SK-N-SH (cell line): Measurements from ENCODE around the gene UBL4B. TPM values are rescaled to one million over a fixed set of nuclear protein-coding genes. Genes with fewer than 3 reads are reported as not detected.

ENCODE experiments used
- CTCF ChIA-PET: fragments of 300-600, 350-600 bp; formaldehyde crosslinking; extraction: SDS; loops from one replicate; lab custom pipeline; 2021; lab: Yijun Ruan, JAX
- POLR2A ChIA-PET: fragments of 350-600 bp; sonication (Branson Sonifier 250); formaldehyde crosslinking; extraction: SDS; loops from one replicate; lab custom pipeline; 2020; ENCODE audit warnings: antibody characterized with exemption, inconsistent platforms; lab: Yijun Ruan, JAX
- DNase-seq: peaks from one replicate; pipeline ENCODE4 v3.0.0; 2012
- H2AFZ ChIP-seq: fragments of 200-600 bp; sonication (generic); 2 replicates; pipeline ENCODE4 v1.8.1; 2016; ENCODE audit warnings: antibody characterized with exemption, mild to moderate bottlenecking, low read depth
- H3F3A ChIP-seq: fragments of 200-600 bp; sonication (generic); replicated peaks from 2 replicates; pipeline ENCODE3; 2016; ENCODE audit warnings: antibody characterized with exemption, mild to moderate bottlenecking; ENCODE audit not compliant: insufficient read depth
- H3K27ac ChIP-seq, 2 experiments: fragments of 200-500 bp in 1 of 2; fragments of 200-600 bp in 1 of 2; sonication (Bioruptor generic) in 1 of 2; sonication (generic), shearing (Covaris generic) in 1 of 2; 2 replicates each; pipeline versions ENCODE4 v1.5.1 to v1.6.1; 2014 to 2016; ENCODE audit warnings: low read depth in 2 of 2, inconsistent platforms in 1 of 2, low read length in 1 of 2, mild to moderate bottlenecking in 1 of 2, mixed read lengths in 1 of 2
- H3K27me3 ChIP-seq: fragments of 200-600 bp; sonication (generic), shearing (Covaris generic); 2 replicates; pipeline ENCODE4 v1.6.1; 2016; ENCODE audit warnings: mixed run types; ENCODE audit not compliant: insufficient read depth
- H3K36me3 ChIP-seq, 2 experiments: fragments of 200-500 bp in 1 of 2; fragments of 200-600 bp in 1 of 2; sonication (Bioruptor generic) in 1 of 2; sonication (generic) in 1 of 2; replicated peaks in 1 of 2; 2 replicates each; pipeline versions ENCODE3 to v1.5.1; 2014 to 2016; ENCODE audit warnings: low read length in 1 of 2, mild to moderate bottlenecking in 1 of 2; ENCODE audit not compliant: insufficient read depth in 2 of 2, control insufficient read depth in 1 of 2
- H3K4me1 ChIP-seq, 2 experiments: fragments of 200-500 bp in 1 of 2; fragments of 200-600 bp in 1 of 2; sonication (Bioruptor generic) in 1 of 2; sonication (generic), shearing (Covaris generic) in 1 of 2; 2 replicates each; pipeline versions ENCODE4 v1.5.1 to v1.6.1; 2014 to 2016; ENCODE audit warnings: low read depth in 1 of 2, low read length in 1 of 2, mixed run types in 1 of 2; ENCODE audit not compliant: insufficient read depth in 2 of 2, control insufficient read depth in 1 of 2
- H3K4me2 ChIP-seq: fragments of 200-600 bp; sonication (generic), shearing (Covaris generic); 2 replicates; pipeline ENCODE4 v1.6.1; 2017; ENCODE audit warnings: mixed run types
- H3K4me3 ChIP-seq, 2 experiments: fragments of 200-500 bp in 1 of 2; fragments of 200-600 bp in 1 of 2; sonication (Bioruptor generic) in 1 of 2; sonication (generic), shearing (Covaris generic) in 1 of 2; 2 replicates each; pipeline versions ENCODE4 v1.5.1 to v1.8.1; 2014 to 2016; ENCODE audit warnings: low read depth in 2 of 2, inconsistent platforms in 1 of 2, low read length in 1 of 2, mild to moderate bottlenecking in 1 of 2, mixed read lengths in 1 of 2, moderate library complexity in 1 of 2
- H3K79me2 ChIP-seq: fragments of 200-600 bp; sonication (generic); 2 replicates; pipeline ENCODE4 v1.8.1; 2017; ENCODE audit warnings: mild to moderate bottlenecking; ENCODE audit not compliant: insufficient read depth
- H3K9ac ChIP-seq: fragments of 200-600 bp; sonication (generic); 2 replicates; pipeline ENCODE4 v1.6.1; 2017; ENCODE audit warnings: mixed run types
- H3K9me2 ChIP-seq: fragments of 200-600 bp; sonication (generic); 2 replicates; pipeline ENCODE4 v1.6.1; 2017; ENCODE audit warnings: mixed run types
- H3K9me3 ChIP-seq: fragments of 200-600 bp; sonication (generic); 2 replicates; pipeline ENCODE4 v1.6.1; 2017; ENCODE audit warnings: mixed run types, mild to moderate bottlenecking, moderate library complexity
- H4K20me1 ChIP-seq: fragments of 200-600 bp; sonication (generic); 2 replicates; pipeline ENCODE4 v1.6.1; 2017; ENCODE audit warnings: mild to moderate bottlenecking, mixed run types; ENCODE audit not compliant: insufficient read depth
- FOSL2 ChIP-seq: IDR thresholded peaks from 2 replicates; pipeline ENCODE4 v1.4.0; 2012; ENCODE audit warnings: low read depth, mild to moderate bottlenecking, moderate library complexity, borderline replicate concordance
- FOXJ3 ChIP-seq: sonication (generic); formaldehyde crosslinking; IDR thresholded peaks from 2 replicates; pipeline ENCODE4 v1.5.1; 2020; ENCODE audit warnings: mild to moderate bottlenecking, missing genetic modification reagents
- GATA2 ChIP-seq: sonication (generic); formaldehyde crosslinking; IDR thresholded peaks from 2 replicates; pipeline ENCODE4 v1.5.0; 2020; ENCODE audit warnings: mild to moderate bottlenecking, missing genetic modification reagents
- JUND ChIP-seq: IDR thresholded peaks from 2 replicates; pipeline ENCODE4 v1.4.0; 2012
- MEF2A ChIP-seq: IDR thresholded peaks from 2 replicates; pipeline ENCODE4 v1.4.0; 2012; ENCODE audit warnings: low read depth, borderline replicate concordance
- MXI1 ChIP-seq: IDR thresholded peaks from 2 replicates; pipeline ENCODE4 v1.6.1; 2012; ENCODE audit warnings: mild to moderate bottlenecking, low read depth, low read length, improper control_type of control experiment
- NFIC ChIP-seq: IDR thresholded peaks from 2 replicates; pipeline ENCODE4 v1.4.0; 2012; ENCODE audit warnings: borderline replicate concordance
- RAD21 ChIP-seq: IDR thresholded peaks from 2 replicates; pipeline ENCODE4 v1.6.1; 2012; ENCODE audit warnings: mild to moderate bottlenecking, low read length
- RCOR1 ChIP-seq: fragments of 150-350 bp; IDR thresholded peaks from 2 replicates; pipeline ENCODE4 v1.6.1; 2017; ENCODE audit warnings: antibody characterized with exemption, low read length
- RXRA ChIP-seq: IDR thresholded peaks from 2 replicates; pipeline ENCODE4 v1.4.0; 2012; ENCODE audit warnings: low read depth, mild to moderate bottlenecking, borderline replicate concordance
- SIN3A ChIP-seq: IDR thresholded peaks from 2 replicates; pipeline ENCODE4 v1.6.1; 2012; ENCODE audit warnings: low read depth, mild to moderate bottlenecking, low read length, moderate library complexity, borderline replicate concordance
- WGBS: methylation state at CpG from one replicate; pipeline ENCODE4 v1.1.6; 2017; ENCODE audit warnings: low lambda C conversion rate; 5-methylcytosine and 5-hydroxymethylcytosine counted together
- polyA plus RNA-seq, 3 experiments: library from polyadenylated mRNA; depleted of rRNA; stranded (reverse); fragments of >200 nt; gene quantifications; 2 replicates each; pipeline ENCODE4 v1.2.3, GENCODE V29; 2012
- TF ChIP-seq, protein P1 (sequence below): IDR thresholded peaks from 2 replicates; pipeline ENCODE4 v1.4.0; 2012; ENCODE audit warnings: low read depth
- TF ChIP-seq, protein P2 (sequence below): fragments of 150-350 bp; IDR thresholded peaks from 2 replicates; pipeline ENCODE4 v1.6.1; 2017; ENCODE audit warnings: antibody characterized with exemption, low read length, low read depth, borderline replicate concordance
- TF ChIP-seq, protein P3 (sequence below): IDR thresholded peaks from 2 replicates; pipeline ENCODE4; 2012
- TF ChIP-seq, protein P4 (sequence below): fragments of 200-600 bp; sonication (generic); IDR thresholded peaks from 2 replicates; pipeline ENCODE4 v1.6.1; 2017; ENCODE audit warnings: antibody characterized with exemption, mild to moderate bottlenecking, moderate library complexity
- TF ChIP-seq, protein P5 (sequence below): IDR thresholded peaks from 2 replicates; pipeline ENCODE4 v1.4.0; 2012; ENCODE audit warnings: low read depth, borderline replicate concordance

UBL4B gene
- polyA plus RNA-seq, 1 of the 3 experiments (the other 2 are of a cell fraction): not detected

DNA sequence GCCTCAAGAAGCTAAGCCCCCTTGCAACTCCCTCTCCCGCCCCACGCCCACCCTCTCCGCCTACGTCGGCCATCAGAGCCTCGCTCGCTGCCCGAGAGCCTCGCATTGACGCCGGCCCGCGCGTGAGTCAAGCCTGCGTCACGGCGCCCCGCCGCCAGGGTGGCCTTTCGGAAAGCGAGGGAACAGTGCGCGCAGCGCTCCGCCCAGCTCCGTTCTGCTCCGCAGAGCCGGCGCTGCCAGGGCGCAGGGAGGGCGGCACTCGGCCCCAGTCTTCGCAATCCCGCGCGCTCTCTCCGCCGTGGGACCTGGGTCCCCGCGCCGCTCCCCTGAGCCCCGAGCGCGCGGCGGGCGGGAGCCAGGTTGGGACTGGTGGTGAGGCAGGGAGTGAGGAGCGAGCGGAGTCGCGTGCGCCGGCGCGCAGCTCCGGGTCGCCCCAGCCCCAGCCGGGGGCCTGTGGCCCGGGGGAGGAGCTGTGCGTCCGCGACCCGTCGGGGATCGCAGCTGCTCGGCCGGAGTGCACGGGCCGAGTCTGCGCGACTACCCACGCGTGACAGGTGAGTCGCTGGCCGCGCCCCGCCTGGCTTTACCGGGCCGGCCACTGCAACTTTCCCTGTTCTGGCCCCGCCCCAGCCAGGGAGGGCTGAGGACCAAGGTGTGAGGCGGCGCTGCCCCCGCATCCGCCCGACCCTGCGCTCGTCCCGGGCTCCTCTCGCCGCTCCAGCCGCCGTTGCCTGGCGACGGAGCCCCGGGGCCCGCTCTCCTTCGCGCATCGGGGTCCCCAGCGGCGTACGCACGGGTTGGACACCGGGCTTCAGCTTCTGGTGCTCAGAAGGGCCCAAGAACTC is 38.3 kb downstream of the UBL4B start, which contains the start of gene SLC6A17:
Gene SLC6A17 (plus strand): TSS at position 165 of the 845 bp plus-strand sequence. CDS start 16,436 bp downstream, outside the sequence.
- TF ChIP-seq, protein P1, sequence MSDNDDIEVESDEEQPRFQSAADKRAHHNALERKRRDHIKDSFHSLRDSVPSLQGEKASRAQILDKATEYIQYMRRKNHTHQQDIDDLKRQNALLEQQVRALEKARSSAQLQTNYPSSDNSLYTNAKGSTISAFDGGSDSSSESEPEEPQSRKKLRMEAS: peak; percentile 88
- TF ChIP-seq, protein P2, sequence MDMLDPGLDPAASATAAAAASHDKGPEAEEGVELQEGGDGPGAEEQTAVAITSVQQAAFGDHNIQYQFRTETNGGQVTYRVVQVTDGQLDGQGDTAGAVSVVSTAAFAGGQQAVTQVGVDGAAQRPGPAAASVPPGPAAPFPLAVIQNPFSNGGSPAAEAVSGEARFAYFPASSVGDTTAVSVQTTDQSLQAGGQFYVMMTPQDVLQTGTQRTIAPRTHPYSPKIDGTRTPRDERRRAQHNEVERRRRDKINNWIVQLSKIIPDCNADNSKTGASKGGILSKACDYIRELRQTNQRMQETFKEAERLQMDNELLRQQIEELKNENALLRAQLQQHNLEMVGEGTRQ: no peak
- TF ChIP-seq GATA2 (CRISPR knock-in tag) (no peak), RAD21 (no peak), JUND (no peak), SIN3A (no peak), MXI1 (no peak), NFIC (no peak), RXRA (no peak), FOSL2 (peak; percentile 17; the same call in 1 of the 2 replicates)
- TF ChIP-seq, protein P3, sequence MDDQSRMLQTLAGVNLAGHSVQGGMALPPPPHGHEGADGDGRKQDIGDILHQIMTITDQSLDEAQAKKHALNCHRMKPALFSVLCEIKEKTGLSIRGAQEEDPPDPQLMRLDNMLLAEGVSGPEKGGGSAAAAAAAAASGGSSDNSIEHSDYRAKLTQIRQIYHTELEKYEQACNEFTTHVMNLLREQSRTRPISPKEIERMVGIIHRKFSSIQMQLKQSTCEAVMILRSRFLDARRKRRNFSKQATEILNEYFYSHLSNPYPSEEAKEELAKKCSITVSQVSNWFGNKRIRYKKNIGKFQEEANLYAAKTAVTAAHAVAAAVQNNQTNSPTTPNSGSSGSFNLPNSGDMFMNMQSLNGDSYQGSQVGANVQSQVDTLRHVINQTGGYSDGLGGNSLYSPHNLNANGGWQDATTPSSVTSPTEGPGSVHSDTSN: no peak
- TF ChIP-seq, all 33 proteins: peak for 2
- peaks cover 5% of the 10 kb centered on the region for H3F3A ChIP-seq
- CTCF ChIA-PET: interaction anchor here (0.6 to 7.3 kb wide), 11 partner anchors 8 to 310 kb away, joined by 3 to 76 read pairs (median 4); partner anchors contain the start of gene UBL4B
- H3K9ac ChIP-seq: no peak within 1 kb of the TSS
- peaks cover 0 to 9% of the 10 kb centered on the region in 2 experiments; a peak in 1 of 4 replicates for H3K4me1 ChIP-seq
- no peaks in the 10 kb centered on the region for H4K20me1 ChIP-seq
- peak; percentile 82 for DNase-seq
- H3K4me2 ChIP-seq: peak within 1 kb of the TSS; percentile 82
- no peaks in the 10 kb centered on the region for H3K9me2 ChIP-seq
- peak within 1 kb of the TSS; percentile 44 to 63 for H3K4me3 ChIP-seq
- 3% methylated on average over 15 of the region's 104 CpGs for WGBS
- H3K27me3 ChIP-seq: peaks cover 23% of the 10 kb centered on the region; the same call in 1 of the 2 replicates
- H3K27ac ChIP-seq: no peak within 1 kb of the TSS
- no peaks in the 10 kb centered on the region for H3K36me3 ChIP-seq
- no peaks in the 10 kb centered on the region for H3K9me3 ChIP-seq
- no peaks in the 10 kb centered on the region for H3K79me2 ChIP-seq
- H2AFZ ChIP-seq: peak within 1 kb of the TSS; percentile 46; the same call in 1 of the 2 replicates
- POLR2A ChIA-PET: no interaction called here

DNA sequence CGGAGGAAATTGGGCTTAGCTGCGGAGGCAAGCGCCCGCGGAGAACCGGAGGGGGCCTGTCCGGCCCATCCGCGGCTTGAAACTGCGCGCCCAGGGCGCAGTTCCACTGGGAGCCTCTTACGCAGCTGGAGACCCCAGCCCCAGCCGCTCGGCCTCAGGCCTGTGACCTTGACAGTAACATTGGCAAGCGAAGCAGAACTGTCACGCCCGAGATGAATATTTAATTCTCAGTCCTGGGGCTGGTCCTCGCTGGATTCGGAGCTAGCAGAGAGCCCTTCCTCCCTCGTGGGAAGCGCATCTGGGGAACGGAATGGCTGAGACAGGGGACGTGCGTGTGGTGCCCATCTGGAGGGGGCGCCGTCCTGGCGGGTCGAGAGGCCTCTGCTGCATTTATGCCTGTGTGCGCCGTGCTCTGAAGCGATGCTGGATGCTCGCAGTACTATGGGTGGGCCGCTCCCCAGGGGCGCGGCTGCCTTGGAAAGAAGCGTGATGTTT is 39.0 kb downstream of the UBL4B start:
- Histone ChIP-seq H3K9me3 (no peaks in the 10 kb centered on the region), H3K27me3 (peaks cover 17% of the 10 kb centered on the region; the same call in 1 of the 2 replicates), H3K9me2 (no peaks in the 10 kb centered on the region)
- POLR2A ChIA-PET: no interaction called here
- TF ChIP-seq, protein P4, sequence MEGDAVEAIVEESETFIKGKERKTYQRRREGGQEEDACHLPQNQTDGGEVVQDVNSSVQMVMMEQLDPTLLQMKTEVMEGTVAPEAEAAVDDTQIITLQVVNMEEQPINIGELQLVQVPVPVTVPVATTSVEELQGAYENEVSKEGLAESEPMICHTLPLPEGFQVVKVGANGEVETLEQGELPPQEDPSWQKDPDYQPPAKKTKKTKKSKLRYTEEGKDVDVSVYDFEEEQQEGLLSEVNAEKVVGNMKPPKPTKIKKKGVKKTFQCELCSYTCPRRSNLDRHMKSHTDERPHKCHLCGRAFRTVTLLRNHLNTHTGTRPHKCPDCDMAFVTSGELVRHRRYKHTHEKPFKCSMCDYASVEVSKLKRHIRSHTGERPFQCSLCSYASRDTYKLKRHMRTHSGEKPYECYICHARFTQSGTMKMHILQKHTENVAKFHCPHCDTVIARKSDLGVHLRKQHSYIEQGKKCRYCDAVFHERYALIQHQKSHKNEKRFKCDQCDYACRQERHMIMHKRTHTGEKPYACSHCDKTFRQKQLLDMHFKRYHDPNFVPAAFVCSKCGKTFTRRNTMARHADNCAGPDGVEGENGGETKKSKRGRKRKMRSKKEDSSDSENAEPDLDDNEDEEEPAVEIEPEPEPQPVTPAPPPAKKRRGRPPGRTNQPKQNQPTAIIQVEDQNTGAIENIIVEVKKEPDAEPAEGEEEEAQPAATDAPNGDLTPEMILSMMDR: no peak
- TF ChIP-seq RXRA: no peak
- no peak for TF ChIP-seq NFIC
- TF ChIP-seq MEF2A: no peak
- TF ChIP-seq RCOR1: no peak
- TF ChIP-seq FOXJ3 (CRISPR knock-in tag): no peak
- TF ChIP-seq, protein P5, sequence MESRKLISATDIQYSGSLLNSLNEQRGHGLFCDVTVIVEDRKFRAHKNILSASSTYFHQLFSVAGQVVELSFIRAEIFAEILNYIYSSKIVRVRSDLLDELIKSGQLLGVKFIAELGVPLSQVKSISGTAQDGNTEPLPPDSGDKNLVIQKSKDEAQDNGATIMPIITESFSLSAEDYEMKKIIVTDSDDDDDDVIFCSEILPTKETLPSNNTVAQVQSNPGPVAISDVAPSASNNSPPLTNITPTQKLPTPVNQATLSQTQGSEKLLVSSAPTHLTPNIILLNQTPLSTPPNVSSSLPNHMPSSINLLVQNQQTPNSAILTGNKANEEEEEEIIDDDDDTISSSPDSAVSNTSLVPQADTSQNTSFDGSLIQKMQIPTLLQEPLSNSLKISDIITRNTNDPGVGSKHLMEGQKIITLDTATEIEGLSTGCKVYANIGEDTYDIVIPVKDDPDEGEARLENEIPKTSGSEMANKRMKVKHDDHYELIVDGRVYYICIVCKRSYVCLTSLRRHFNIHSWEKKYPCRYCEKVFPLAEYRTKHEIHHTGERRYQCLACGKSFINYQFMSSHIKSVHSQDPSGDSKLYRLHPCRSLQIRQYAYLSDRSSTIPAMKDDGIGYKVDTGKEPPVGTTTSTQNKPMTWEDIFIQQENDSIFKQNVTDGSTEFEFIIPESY: no peak
- TF ChIP-seq, all 33 proteins: peak for 0
- Histone ChIP-seq H3K4me1 (peaks cover 0 to 9% of the 10 kb centered on the region in 2 experiments; a peak in 1 of 4 replicates), H3K79me2 (no peaks in the 10 kb centered on the region), H3K27ac (no peak overlapping the region), H3K4me2 (peak overlapping the region; percentile 82), H3K4me3 (peak overlapping the region; percentile 44 to 63; a peak in 3 of 4 replicates), H4K20me1 (no peaks in the 10 kb centered on the region), H2AFZ (no peak overlapping the region), H3K9ac (no peak overlapping the region), H3K36me3 (no peaks in the 10 kb centered on the region), H3F3A (peaks cover 5% of the 10 kb centered on the region)
- CTCF ChIA-PET: interaction anchor here (1.0 to 7.3 kb wide), 10 partner anchors 9 to 186 kb away, joined by 3 to 76 read pairs (median 4); partner anchors contain the start of gene UBL4B
- 20% methylated on average over 17 of the region's 37 CpGs for WGBS
- peak; percentile 65 for DNase-seq
